ENCODE results near the gene IL1RL1.

The IL1RL1 gene

DNA sequence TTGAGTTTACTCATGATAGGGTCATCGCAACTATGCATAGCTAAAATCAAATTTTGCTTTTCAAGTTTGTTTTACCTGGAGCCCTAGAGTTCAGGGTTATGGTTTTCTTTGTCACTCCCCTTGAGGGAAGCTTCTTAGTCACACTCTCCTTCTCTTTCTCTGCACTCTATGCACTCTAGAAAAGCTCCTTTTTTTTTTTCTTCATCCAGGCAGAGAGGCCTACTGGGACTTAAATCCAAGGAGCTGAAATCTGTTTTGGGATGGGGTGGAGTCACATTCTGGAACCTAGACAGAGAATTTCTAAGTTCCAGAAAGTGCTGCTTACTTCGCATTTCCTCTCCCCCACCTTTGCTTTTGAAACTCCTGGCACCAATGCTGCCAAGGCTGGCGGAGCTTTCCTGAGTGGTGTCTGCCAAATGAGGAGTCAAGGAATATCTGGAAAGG lies 25.2 kb downstream of the IL1RL1 start:
- DNase-seq (ENCODE audit: insufficient read length, low spot score) (no peak), FAIRE-seq (no peak)
- no peak for TF ChIP-seq POLR2A (IDR thresholded peaks at IDR 0.05; ENCODE audit: low read depth, low read length)

DNA sequence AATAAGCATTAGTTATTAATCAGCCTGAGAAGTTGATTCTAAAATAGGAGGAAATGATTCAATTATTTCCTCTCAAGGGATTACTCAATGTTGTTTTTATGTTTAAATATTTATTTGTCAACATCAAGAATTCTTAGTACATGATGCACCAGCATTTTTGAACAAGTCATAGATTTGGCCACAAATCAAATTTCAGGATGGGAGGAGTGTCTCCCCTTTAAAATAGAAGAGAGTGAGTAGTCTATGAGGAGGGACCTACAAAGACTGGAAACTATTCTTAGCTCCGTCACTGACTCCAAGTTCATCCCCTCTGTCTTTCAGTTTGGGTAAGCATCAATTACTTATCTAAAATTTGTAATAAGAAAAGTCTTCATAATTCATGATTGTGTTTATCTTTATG lies 25.6 kb downstream of the IL1RL1 start:
- no peak for TF ChIP-seq POLR2A (IDR thresholded peaks at IDR 0.05; ENCODE audit: low read depth, low read length)
- no peak for FAIRE-seq
- DNase-seq (ENCODE audit: insufficient read length, low spot score) = no peak

DNA sequence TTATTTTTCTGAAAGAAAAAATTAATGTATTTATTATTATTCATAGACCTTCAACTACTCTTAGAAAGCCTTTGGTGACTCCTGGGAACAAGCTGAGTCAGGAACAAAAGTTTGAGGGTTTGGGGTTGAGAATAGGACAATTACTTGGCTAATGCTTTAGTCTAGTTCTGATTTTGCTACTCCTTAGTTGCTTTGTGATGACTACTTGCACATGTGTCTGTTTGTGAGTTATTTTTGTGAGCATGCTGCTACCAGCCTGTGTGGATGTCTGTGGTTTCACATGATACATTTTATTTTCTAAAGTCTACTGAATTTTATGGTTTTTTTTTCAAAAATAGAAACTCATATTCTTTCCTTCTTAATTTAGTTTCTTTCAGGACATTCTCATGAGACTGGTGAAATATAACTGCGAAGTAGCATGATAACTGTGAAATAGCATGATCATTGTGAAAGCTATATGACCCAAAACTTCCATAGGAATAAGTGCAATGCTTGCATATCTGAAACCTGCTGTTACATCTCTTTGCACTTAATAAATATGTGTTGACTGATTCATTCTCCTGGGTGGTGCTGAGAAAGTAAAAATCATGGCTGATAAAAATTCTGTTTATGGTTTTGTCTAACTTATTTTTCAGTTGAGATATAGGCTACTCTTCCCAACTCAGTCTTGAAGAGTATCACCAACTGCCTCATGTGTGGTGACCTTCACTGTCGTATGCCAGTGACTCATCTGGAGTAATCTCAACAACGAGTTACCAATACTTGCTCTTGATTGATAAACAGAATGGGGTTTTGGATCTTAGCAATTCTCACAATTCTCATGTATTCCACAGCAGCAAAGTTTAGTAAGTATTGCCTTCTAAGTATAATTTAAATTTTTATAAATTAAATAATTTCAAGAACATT lies 26.4 kb downstream of the IL1RL1 start:
- TF ChIP-seq POLR2A (IDR thresholded peaks at IDR 0.05; ENCODE audit: low read depth, low read length) = no peak
- FAIRE-seq (no peak), DNase-seq (ENCODE audit: insufficient read length, low spot score) (no peak)

DNA sequence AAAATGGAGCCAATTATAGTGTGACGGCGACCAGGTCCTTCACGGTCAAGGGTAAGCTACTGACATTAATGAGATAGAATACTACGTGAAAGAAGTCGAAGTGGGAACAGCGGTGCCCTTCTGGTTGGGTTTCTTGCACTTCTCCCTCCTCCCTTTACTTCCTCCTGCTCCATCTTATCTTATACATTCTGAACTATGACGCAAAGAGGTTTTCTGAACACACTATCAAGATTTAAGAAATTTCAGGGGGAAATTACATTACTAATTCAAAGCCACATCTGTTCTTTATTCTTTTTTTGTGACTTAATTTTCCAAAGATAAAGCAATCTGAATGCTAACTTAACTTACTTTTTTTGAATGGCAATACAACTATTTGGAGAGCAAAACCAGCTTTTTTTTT lies 29.4 kb downstream of the IL1RL1 start:
- FAIRE-seq (no peak), DNase-seq (ENCODE audit: insufficient read length, low spot score) (no peak)
- no peak for TF ChIP-seq POLR2A (IDR thresholded peaks at IDR 0.05; ENCODE audit: low read depth, low read length)

DNA sequence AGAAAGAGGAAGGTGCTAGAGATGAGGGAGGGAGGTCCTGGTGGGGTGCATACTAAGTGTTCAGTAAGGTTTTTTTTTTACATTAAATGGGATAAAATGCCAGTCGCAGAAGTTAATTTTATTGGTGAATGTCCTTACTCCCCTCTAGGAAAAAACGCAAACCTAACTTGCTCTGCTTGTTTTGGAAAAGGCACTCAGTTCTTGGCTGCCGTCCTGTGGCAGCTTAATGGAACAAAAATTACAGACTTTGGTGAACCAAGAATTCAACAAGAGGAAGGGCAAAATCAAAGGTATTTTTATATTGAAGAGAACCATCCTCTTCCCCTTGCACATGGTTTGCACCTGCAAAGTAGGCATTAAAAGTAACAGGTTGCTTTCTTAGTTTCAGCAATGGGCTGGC lies 31.5 kb downstream of the IL1RL1 start:
- no peak for DNase-seq (ENCODE audit: insufficient read length, low spot score)
- TF ChIP-seq POLR2A (IDR thresholded peaks at IDR 0.05; ENCODE audit: low read depth, low read length) = no peak
- no peak for FAIRE-seq

DNA sequence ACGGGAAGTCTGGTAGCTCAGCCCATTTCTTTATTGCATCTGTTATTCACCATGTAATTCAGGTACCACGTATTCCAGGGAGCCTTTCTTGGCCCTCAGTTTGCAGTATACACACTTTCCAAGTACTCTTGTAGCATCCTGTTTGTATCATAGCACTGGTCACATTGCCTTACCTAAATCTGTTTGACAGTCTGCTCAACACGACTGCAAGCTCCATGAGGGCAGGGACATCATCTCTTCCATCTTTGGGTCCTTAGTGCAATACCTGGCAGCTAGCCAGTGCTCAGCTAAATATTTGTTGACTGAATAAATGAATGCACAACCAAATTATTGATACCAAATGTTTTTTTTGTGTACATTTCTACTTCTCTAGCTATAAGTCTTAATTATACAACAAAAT lies 33.0 kb downstream of the IL1RL1 start:
- no peak for FAIRE-seq
- no peak for TF ChIP-seq POLR2A (IDR thresholded peaks at IDR 0.05; ENCODE audit: low read depth, low read length)
- DNase-seq (ENCODE audit: insufficient read length, low spot score) = no peak

DNA sequence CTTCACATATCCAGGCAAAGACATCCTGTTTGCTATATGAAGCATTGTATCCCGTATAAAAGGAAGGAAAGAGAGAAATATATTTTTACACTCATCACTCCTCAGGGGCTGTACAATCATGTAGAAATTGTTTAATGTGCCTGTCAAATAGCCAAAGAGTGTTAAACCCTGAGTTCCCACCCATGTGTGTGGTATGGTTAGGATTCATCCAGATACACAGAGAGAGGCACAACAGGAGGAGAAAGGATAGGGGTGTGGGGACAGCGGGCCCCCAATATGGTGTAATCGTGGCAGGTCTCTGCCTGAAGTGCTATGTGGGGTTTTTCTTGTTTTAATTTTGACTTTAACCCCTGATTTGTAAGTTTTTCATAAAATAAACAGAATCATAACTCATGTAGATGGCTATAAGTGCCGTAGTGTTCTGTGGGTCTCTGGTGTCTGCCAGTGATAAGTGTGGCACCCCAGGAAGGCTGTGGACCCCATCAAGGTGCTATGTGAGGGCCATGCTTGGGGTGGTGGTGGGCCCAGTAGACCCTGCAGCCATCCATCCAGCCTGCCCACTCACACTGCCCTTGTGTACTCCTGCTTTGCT lies 34.1 kb downstream of the IL1RL1 start:
- TF ChIP-seq POLR2A (IDR thresholded peaks at IDR 0.05; ENCODE audit: low read depth, low read length) = no peak
- no peak for DNase-seq (ENCODE audit: insufficient read length, low spot score)
- FAIRE-seq = no peak

DNA sequence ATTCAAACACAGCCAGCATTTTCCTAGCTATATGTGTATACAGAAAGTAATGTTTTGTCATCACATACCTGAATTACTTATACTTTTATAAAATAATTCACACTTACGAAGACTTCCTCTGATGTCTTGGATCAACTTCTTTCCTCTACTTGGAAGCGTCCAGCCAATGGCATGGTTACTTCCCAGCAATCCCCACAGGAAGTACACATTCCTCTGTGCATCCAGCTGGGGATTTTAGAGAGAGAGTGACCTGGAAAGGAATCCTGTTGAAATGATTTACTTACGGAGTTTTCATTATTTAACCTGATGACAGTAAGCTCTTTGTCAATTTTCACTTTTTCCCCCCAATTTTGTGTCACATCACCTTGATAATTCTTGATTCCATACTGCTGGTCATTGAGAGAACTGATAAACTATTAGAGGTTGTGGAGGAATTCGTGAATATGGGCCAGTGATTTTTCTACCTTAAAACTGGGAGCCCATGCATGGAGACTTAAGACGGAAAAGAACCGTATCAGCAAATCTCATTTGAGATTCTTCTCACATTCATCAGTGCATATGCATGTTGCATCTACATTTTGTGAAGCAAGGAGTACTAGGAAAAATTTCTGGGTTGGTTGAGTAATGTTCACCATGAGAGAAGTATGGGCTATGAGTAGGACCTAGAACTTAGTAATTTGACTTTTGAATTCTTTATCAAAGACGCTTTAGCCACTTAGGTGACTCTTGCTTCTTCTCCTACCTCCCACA lies 35.2 kb downstream of the IL1RL1 start:
- no peak for TF ChIP-seq POLR2A (IDR thresholded peaks at IDR 0.05; ENCODE audit: low read depth, low read length)

DNA sequence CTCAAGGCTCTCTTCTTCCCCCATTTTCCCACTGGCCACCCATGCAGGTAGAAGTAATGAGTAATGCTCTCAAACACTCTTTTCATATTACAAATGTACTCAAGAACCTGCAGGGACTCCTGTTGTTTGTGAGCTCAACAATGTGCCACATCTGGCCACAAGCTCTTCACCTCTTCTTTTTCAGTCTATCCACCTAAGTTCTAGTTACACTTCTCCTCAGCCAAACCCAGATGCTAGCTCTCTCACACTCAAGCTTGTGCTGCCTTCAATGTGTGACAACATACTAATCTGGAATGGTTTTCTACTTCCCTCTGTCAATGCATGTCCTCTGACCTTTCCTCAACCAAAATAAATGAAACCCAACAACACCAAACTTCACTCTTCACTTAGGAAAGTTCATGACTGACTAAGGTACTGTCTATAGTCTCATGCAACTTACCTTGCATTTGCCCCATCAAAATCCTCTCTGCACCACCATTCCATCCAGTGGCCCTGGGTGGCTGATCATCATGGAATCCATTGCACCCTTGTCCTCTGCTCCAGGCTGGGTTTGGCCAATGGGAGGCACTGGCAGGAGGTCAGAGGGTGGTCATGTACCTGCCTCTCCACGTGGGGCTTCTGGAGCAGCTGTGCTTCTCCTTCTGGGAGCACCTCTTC lies 38.9 kb downstream of the IL1RL1 start:
- no peak for TF ChIP-seq POLR2A (IDR thresholded peaks at IDR 0.05; ENCODE audit: low read depth, low read length)
- FAIRE-seq (no peak), DNase-seq (ENCODE audit: insufficient read length, low spot score) (no peak)

More for the DNA sequence above, 35.2 kb downstream of the IL1RL1 start:
- no peak for FAIRE-seq
- no peak for DNase-seq (ENCODE audit: insufficient read length, low spot score)

DNA sequence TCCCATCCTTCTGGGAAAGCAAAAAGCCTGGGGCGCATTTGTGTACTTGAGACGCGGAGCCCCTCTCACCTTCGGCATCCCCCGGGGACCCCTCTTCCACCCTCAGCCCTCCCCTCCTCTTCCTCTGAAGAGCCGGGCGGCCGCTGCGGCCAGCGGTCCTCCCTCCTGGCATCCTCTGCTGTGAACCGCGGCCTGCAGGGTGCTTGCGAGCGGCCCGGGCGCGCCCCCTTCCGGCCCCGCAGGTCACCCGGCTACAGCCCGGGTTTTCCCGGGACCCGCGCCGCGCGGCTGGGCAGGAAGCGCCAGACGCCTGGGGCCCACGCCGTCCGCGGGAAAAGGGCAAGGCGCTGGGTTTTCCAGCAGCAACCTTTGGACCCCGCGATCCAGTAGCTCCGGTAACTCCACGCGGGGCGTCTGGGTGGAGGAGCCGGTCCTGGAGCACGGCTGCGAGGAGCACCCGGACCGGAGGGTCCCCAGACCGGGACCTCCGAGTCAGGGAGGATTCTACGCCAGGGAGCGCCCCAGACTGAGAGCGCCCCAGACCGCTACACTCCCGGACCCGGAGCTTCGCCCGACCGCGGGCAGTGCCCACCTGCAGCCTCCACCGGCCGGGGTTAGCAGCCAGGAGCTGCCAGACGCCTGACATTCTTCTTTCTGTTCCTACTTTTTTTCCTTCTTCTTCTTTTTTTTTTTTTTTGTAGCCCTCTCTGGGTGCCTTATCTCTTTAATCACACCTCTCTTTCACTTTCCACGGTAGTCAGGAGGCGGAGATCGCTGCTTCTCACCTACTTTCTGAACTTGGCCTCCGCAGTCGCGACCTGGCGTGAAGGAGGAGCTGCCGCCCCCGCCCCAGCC lies 44.4 kb downstream of the IL1RL1 start, which contains the start of gene IL18R1:
Gene IL18R1 (plus strand): TSS at position 271 of the 855 bp plus-strand sequence. CDS start 6,865 bp downstream, outside the sequence.
- no peak for TF ChIP-seq POLR2A (IDR thresholded peaks at IDR 0.05; ENCODE audit: low read depth, low read length)
- FAIRE-seq = no peak

DNA sequence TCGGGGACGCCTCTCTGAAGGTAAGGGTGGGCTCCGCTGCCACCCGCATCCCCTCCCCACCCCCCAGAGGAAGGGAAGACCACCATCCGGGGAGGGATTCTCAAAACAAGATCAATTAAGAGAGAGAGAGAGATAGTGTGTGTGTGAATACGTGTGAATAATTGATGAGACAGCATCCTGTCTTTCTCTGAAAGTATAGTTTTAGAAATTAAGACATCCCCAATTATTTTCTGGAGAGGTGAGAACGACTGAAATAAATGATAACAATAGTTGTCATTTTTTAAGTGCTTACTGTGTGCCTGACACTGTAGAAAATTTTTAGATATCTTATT lies 45.0 kb downstream of the IL1RL1 start:
- DNase-seq (ENCODE audit: insufficient read length, low spot score) = no peak
- FAIRE-seq = no peak
- no peak for TF ChIP-seq POLR2A (IDR thresholded peaks at IDR 0.05; ENCODE audit: low read depth, low read length)

More for the DNA sequence above, 44.4 kb downstream of the IL1RL1 start, which contains the start of gene IL18R1:
- DNase-seq (ENCODE audit: insufficient read length, low spot score) = peak; percentile 61

DNA sequence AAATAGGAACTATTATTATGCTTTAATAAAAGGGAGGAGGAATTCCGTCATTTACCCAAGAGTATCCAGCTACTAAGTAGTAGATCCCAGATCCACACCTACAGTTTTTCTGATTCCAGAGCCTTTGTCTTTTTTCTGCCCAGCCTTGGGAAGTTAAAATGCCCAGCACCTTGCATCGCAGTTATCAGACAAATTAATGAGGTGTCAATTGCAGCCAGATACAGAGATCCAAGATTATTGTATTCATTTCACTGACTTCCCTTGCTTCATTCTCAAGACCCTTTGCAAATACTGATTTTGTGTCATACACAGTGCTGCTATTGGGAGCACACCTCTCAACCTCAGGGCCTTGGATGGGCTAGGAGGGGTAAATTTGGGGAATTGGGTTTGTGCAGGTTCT lies 45.4 kb downstream of the IL1RL1 start:
- DNase-seq (ENCODE audit: insufficient read length, low spot score) (no peak), FAIRE-seq (no peak)
- no peak for TF ChIP-seq POLR2A (IDR thresholded peaks at IDR 0.05; ENCODE audit: low read depth, low read length)

DNA sequence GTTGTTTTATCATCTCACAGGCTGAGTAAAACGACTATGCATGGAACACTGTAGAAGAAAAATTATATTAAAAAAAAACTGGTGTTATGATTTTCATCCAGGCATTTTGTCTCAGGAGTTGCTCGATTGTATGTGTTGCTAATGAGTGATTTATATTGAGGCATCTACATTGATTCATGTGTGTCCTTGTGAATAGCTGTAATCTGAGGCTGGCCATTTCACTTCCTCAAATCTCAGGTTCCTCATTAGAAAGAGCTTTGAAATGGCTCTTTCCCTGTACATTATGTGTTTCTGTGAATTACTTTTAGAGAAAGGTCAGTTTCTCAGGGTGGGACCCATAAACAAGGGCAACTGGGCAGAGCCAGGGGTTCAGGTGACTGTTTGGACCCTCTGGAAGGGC lies 46.6 kb downstream of the IL1RL1 start:
- TF ChIP-seq POLR2A (IDR thresholded peaks at IDR 0.05; ENCODE audit: low read depth, low read length) = no peak
- DNase-seq (ENCODE audit: insufficient read length, low spot score) = no peak
- FAIRE-seq = no peak

All from H54 (cell line).